ENCODE measurements around the gene TLR3.

Gene TLR3

GRCh38 chr4:186105647-186106321 lies 36.8 kb downstream of the TLR3 start:
- no peak for DNase-seq

- no peak for DNase-seq
Measured at GRCh38 chr4:186107947-186108346, 39.0 kb downstream of the TLR3 start.

GRCh38 chr4:186108391-186108790 lies 39.4 kb downstream of the TLR3 start:
- no peak for DNase-seq

GRCh38 chr4:186109245-186109644 lies 40.3 kb downstream of the TLR3 start:
- no peak for DNase-seq

- DNase-seq: no peak
Measured at GRCh38 chr4:186116697-186117096, 47.7 kb downstream of the TLR3 start.

GRCh38 chr4:186118582-186118981 lies 49.6 kb downstream of the TLR3 start:
- DNase-seq: no peak

- DNase-seq: no peak
Measured at GRCh38 chr4:186121057-186121456, 52.1 kb downstream of the TLR3 start.

- DNase-seq: no peak
Measured at GRCh38 chr4:186128842-186129241, 59.9 kb downstream of the TLR3 start.

GRCh38 chr4:186131935-186132334 lies 63.0 kb downstream of the TLR3 start:
- no peak for DNase-seq

- DNase-seq: no peak
Measured at GRCh38 chr4:186132577-186133242, 63.8 kb downstream of the TLR3 start.

GRCh38 chr4:186134257-186134656 lies 65.3 kb downstream of the TLR3 start:
- peak; percentile 62 to 74 for DNase-seq

- no peak for DNase-seq
Measured at GRCh38 chr4:186134861-186135260, 65.9 kb downstream of the TLR3 start.

- DNase-seq: peak; percentile 15 to 16
Measured at GRCh38 chr4:186137196-186137794, 68.3 kb downstream of the TLR3 start.

Data from inflammatory macrophage (primary cell).